K562 (cell line): Measurements from ENCODE around the gene COX6A1. TPM values are rescaled to one million over a fixed set of nuclear protein-coding genes. Genes with fewer than 3 reads are reported as not detected.

Experiments used
- ATAC-seq: fragments of 200-7000 bp; cut with Tn5 transposase; 3 replicates; pipeline ENCODE4 v1.9.1; 2020; ENCODE audit warnings: moderate library complexity
- BruUV-seq: library from RNA; stranded (reverse); fragments of 400-500 nt; replicated peaks from 2 replicates; lab custom pipeline; 2021; lab: Mats Ljungman, UMichigan
- CTCF ChIA-PET: fragments of 300-600 bp; formaldehyde crosslinking; extraction: SDS; loops from one replicate; lab custom pipeline; 2021; ENCODE audit warnings: low intra/inter-chr PET ratio; lab: Yijun Ruan, JAX
- POLR2A ChIA-PET: fragments of 300-600, 350-650 bp; sonication (Branson Sonifier 250); formaldehyde crosslinking; extraction: SDS; loops from one replicate; lab custom pipeline; 2021; ENCODE audit warnings: antibody characterized with exemption, inconsistent platforms; lab: Yijun Ruan, JAX
- DNase-seq, 4 experiments: peaks; one replicate each; pipeline versions ENCODE4 v3.0.0 to v3.0.0-alpha.2; 2011 to 2018; ENCODE audit warnings: low spot score in 3 of 4, mixed read lengths in 3 of 4; ENCODE audit errors: extremely low read depth in 1 of 4
- FAIRE-seq: peaks from 2 replicates; lab custom pipeline; 2011; peaks lifted over from hg19 to GRCh38; lab: Jason Lieb, UNC
- H2AFZ ChIP-seq: 2 replicates; pipeline ENCODE4 v1.6.0; 2011; ENCODE audit warnings: low read depth, low read length, control low read depth, inconsistent platforms
- H3K27ac ChIP-seq: fragments of 200-600 bp; 3 replicates; pipeline ENCODE4 v1.8.0; 2011; ENCODE audit warnings: low read depth, mild to moderate bottlenecking, control low read depth, inconsistent platforms, low read length, moderate library complexity, mixed read lengths; ENCODE audit errors: extremely low read depth
- H3K27me3 ChIP-seq, 2 experiments: fragments of 300-600 bp in 1 of 2; 2 replicates in 1 of 2; 3 replicates in 1 of 2; pipeline versions ENCODE4 v1.6.0 to v1.8.0; 2011; ENCODE audit warnings: inconsistent platforms in 2 of 2, low read length in 2 of 2, mild to moderate bottlenecking in 1 of 2, mixed read lengths in 1 of 2, moderate library complexity in 1 of 2; ENCODE audit not compliant: control insufficient read depth in 2 of 2, insufficient read depth in 2 of 2
- H3K36me3 ChIP-seq: fragments of 300-600 bp; 3 replicates; pipeline ENCODE4 v1.8.0; 2011; ENCODE audit warnings: mild to moderate bottlenecking, low read length, inconsistent platforms; ENCODE audit not compliant: control insufficient read depth, insufficient read depth
- H3K4me1 ChIP-seq, 2 experiments: fragments of 200-600 bp in 1 of 2; replicated peaks in 1 of 2; 2 replicates in 1 of 2; 3 replicates in 1 of 2; pipeline versions ENCODE4 v1.5.1 to v1.8.0; 2011; ENCODE audit warnings: inconsistent platforms in 2 of 2, low read length in 2 of 2, mild to moderate bottlenecking in 1 of 2, mixed read lengths in 1 of 2, moderate library complexity in 1 of 2; ENCODE audit not compliant: control insufficient read depth in 2 of 2, insufficient read depth in 2 of 2
- H3K4me2 ChIP-seq: 2 replicates; pipeline ENCODE4 v1.6.1; 2011; ENCODE audit warnings: low read length, control low read depth, inconsistent platforms, mixed read lengths; ENCODE audit not compliant: insufficient read depth
- H3K4me3 ChIP-seq: fragments of 200-600 bp; sonication (generic), shearing (Covaris generic); 2 replicates; pipeline ENCODE4 v1.5.1; 2016; ENCODE audit warnings: control low read depth, inconsistent platforms
- H3K79me2 ChIP-seq: fragments of 200-600 bp; 3 replicates; pipeline ENCODE4 v1.8.0; 2011; ENCODE audit warnings: low read length, inconsistent platforms; ENCODE audit not compliant: control insufficient read depth, insufficient read depth
- H3K9ac ChIP-seq, 2 experiments: 2 replicates each; pipeline versions ENCODE4 v1.6.0 to v1.6.1; 2011; ENCODE audit warnings: low read depth in 2 of 2, low read length in 2 of 2, control low read depth in 1 of 2, inconsistent platforms in 1 of 2, mild to moderate bottlenecking in 1 of 2, mixed read lengths in 1 of 2; ENCODE audit not compliant: insufficient read depth in 1 of 2
- H3K9me1 ChIP-seq: one replicate; pipeline ENCODE4 v1.6.0; 2011; ENCODE audit warnings: inconsistent platforms, mild to moderate bottlenecking, low read length, moderate library complexity; ENCODE audit not compliant: control insufficient read depth, insufficient read depth
- H3K9me3 ChIP-seq: replicated peaks from 2 replicates; pipeline ENCODE4 v1.5.1; 2011; ENCODE audit warnings: low read depth, low read length, inconsistent platforms; ENCODE audit not compliant: control insufficient read depth, insufficient read depth
- H4K20me1 ChIP-seq: replicated peaks from 2 replicates; pipeline ENCODE4 v1.6.1; 2011; ENCODE audit warnings: low read length, inconsistent platforms, mixed read lengths; ENCODE audit not compliant: control insufficient read depth, insufficient read depth
- ARID1B ChIP-seq: fragments of 450-650 bp; IDR thresholded peaks from 2 replicates; pipeline ENCODE4 v1.6.1; 2016; ENCODE audit warnings: antibody characterized with exemption, mild to moderate bottlenecking, inconsistent platforms
- ARID3A ChIP-seq: IDR thresholded peaks from 2 replicates; pipeline ENCODE4 v1.6.1; 2012; ENCODE audit warnings: low read depth, low read length, improper control_type of control experiment, borderline replicate concordance
- ARNT ChIP-seq, 2 experiments: fragments of 450-650 bp; IDR thresholded peaks; 2 replicates each; pipeline ENCODE4 v1.6.1; 2016; ENCODE audit warnings: mild to moderate bottlenecking in 1 of 2
- CREM ChIP-seq: IDR thresholded peaks from 2 replicates; pipeline ENCODE4 v1.6.1; 2014; ENCODE audit warnings: antibody characterized with exemption, low read depth
- DPF2 ChIP-seq: fragments of 450-650 bp; IDR thresholded peaks from 2 replicates; pipeline ENCODE4 v1.6.1; 2016
- ETV1 ChIP-seq: fragments of 450-650 bp; conservative IDR thresholded peaks from 2 replicates; pipeline ENCODE4 v1.6.1; 2016; ENCODE audit warnings: missing genetic modification characterization, control low read depth, low read depth, missing compliant biosample characterization
- ETV5 ChIP-seq: sonication (generic); formaldehyde crosslinking; IDR thresholded peaks from 2 replicates; pipeline ENCODE4 v1.4.0; 2020; ENCODE audit warnings: low read depth, mild to moderate bottlenecking, missing genetic modification reagents
- FOS ChIP-seq: IDR thresholded peaks from 3 replicates; pipeline ENCODE4 v1.6.1; 2011; ENCODE audit not compliant: insufficient read length; ENCODE audit errors: extremely low read depth
- HDAC1 ChIP-seq, 2 experiments: fragments of 450-650 bp; IDR thresholded peaks; 2 replicates each; pipeline ENCODE4 v1.6.1; 2016 to 2017; ENCODE audit warnings: inconsistent platforms in 1 of 2, mild to moderate bottlenecking in 1 of 2, moderate library complexity in 1 of 2
- HDAC2 ChIP-seq: fragments of 450-650 bp; IDR thresholded peaks from 2 replicates; pipeline ENCODE4 v1.6.1; 2016; ENCODE audit warnings: mild to moderate bottlenecking
- HINFP ChIP-seq: fragments of 450-650 bp; conservative IDR thresholded peaks from 2 replicates; pipeline ENCODE4 v1.6.1; 2016; ENCODE audit warnings: missing genetic modification characterization, low read depth, mild to moderate bottlenecking, control low read depth, missing compliant biosample characterization
- NR2F6 ChIP-seq: fragments of 450-650 bp; formaldehyde crosslinking; IDR thresholded peaks from 2 replicates; pipeline ENCODE4 v1.4.0; 2020; ENCODE audit warnings: mild to moderate bottlenecking
- NR3C1 ChIP-seq: sonication (generic); formaldehyde crosslinking; IDR thresholded peaks from 2 replicates; pipeline ENCODE4 v1.8.1; 2022; ENCODE audit warnings: missing genetic modification reagents
- SMARCC2 ChIP-seq: fragments of 450-650 bp; IDR thresholded peaks from 2 replicates; pipeline ENCODE4 v1.6.1; 2017; ENCODE audit warnings: antibody characterized with exemption, moderate library complexity, mild to moderate bottlenecking, low read depth
- SMARCE1 ChIP-seq: fragments of 450-650 bp; IDR thresholded peaks from 2 replicates; pipeline ENCODE4 v1.7.1; 2016; ENCODE audit warnings: mild to moderate bottlenecking
- TCF3 ChIP-seq: sonication (generic); formaldehyde crosslinking; IDR thresholded peaks from 2 replicates; pipeline ENCODE4 v1.4.0; 2020; ENCODE audit warnings: mild to moderate bottlenecking, missing genetic modification reagents
- XRCC5 ChIP-seq: fragments of 200-400 bp; formaldehyde crosslinking; IDR thresholded peaks from 2 replicates; pipeline ENCODE4 v1.6.1; 2017; ENCODE audit warnings: low read depth, mild to moderate bottlenecking, low read length
- ZNF740 ChIP-seq, 3 experiments: fragments of 200-800 bp in 1 of 3; sonication (Bioruptor generic) in 1 of 3; sonication (generic) in 1 of 3; formaldehyde crosslinking in 1 of 3; IDR thresholded peaks; 2 replicates each; pipeline versions ENCODE4 v1.6.1 to v1.8.0; 2016 to 2022; ENCODE audit warnings: mild to moderate bottlenecking in 2 of 3, missing compliant biosample characterization in 2 of 3, missing genetic modification characterization in 2 of 3, missing genetic modification reagents in 1 of 3
- WGBS: fragments of 100-300 bp; shearing (Covaris generic); methylation state at CpG from one replicate; pipeline ENCODE4 v1.1.6; 2016; ENCODE audit warnings: low coverage, mixed read lengths; ENCODE audit not compliant: insufficient coverage; ENCODE audit errors: missing lambda C conversion rate; 5-methylcytosine and 5-hydroxymethylcytosine counted together
- in situ Hi-C: fragments of 300-500 bp; cut with MboI; formaldehyde crosslinking; loops from 4 replicates; pipeline ENCODE4 v1.15.0; 2018; ENCODE audit warnings: inconsistent platforms, mixed read lengths
- intact Hi-C: fragments of 100-400 bp; cut with micrococcal nuclease; formaldehyde crosslinking; loops from 2 replicates; pipeline ENCODE4 v1.14.2; 2022
- polyA plus RNA-seq, 8 experiments: library from polyadenylated mRNA; depleted of rRNA in 4 of 8; stranded (reverse) in 5 of 8; unstranded in 3 of 8; fragments of >200 nt; fragmentation: Nextera tagmentation in 2 of 8; fragmentation: Illumina TruSeq in 1 of 8; extraction: Ambion mirVana in 2 of 8; extraction: Trizol in 1 of 8; gene quantifications; 2 replicates each; pipeline versions ENCODE4 v1.2.1 to v1.2.3, GENCODE V29; 2011 to 2014; ENCODE audit warnings: inconsistent platforms in 1 of 8, missing spikeins in 1 of 8
- total RNA-seq, 7 experiments: library from RNA; depleted of rRNA in 6 of 7; stranded (reverse); fragments of >200 nt in 6 of 7; fragmentation: Illumina TruSeq in 2 of 7; extraction: Trizol in 2 of 7; gene quantifications; 2 replicates each; pipeline versions ENCODE4 v1.2.1 to v1.2.3, GENCODE V29; 2011 to 2021; ENCODE audit warnings: low replicate concordance in 1 of 7

COX6A1 gene
- total and polyA plus RNA-seq, 9 of the 15 experiments (the other 6 are each of a cell fraction or from before 2014, with no cell fraction given) = 414 to 4,142 (median 931) TPM

GRCh38 chr12:120474616-120474960 is 36.7 kb downstream of the COX6A1 start:
- H3K27me3 ChIP-seq = no peaks in the 10 kb centered on the region
- H3K27ac ChIP-seq = no peak overlapping the region
- BruUV-seq = no TSS peak
- H3K9me3 ChIP-seq = no peaks in the 10 kb centered on the region
- intact Hi-C loops = no loop called here
- H3K4me3 ChIP-seq = no peak overlapping the region
- 11% methylated on average over 2 of the region's 2 CpGs for WGBS
- no peaks in the 10 kb centered on the region for H4K20me1 ChIP-seq
- ChIA-PET POLR2A (interaction anchor here (0.7 to 2.9 kb wide), 9 partner anchors 9 to 183 kb away, joined by 3 to 13 read pairs (median 9); partner anchors contain the start of genes DYNLL1 and RNU4-2), CTCF (no interaction called here)
- H3K4me1 ChIP-seq = peaks cover 26 to 34% of the 10 kb centered on the region in 2 experiments
- peak; percentile 76 for FAIRE-seq
- H2AFZ ChIP-seq = no peak overlapping the region
- no peak for ATAC-seq
- H3K36me3 ChIP-seq = peaks cover 3% of the 10 kb centered on the region; the same call in 2 of the 3 replicates
- in situ Hi-C loops = no loop called here
- H3K79me2 ChIP-seq = peaks cover 56% of the 10 kb centered on the region
- no peaks in the 10 kb centered on the region for H3K9me1 ChIP-seq
- peak overlapping the region; percentile 2 for H3K4me2 ChIP-seq
- peak; percentile 43 to 71 (median 52) for DNase-seq
- peak overlapping the region in 1 of 2 experiments; percentile 7; a peak in 1 of 4 replicates for H3K9ac ChIP-seq
- TF ChIP-seq HDAC2 = 0 out of 2 replicates have a peak, but pooled peaks have one; percentile 38
- TF ChIP-seq ETV1 (tag) = 0 out of 2 replicates have a peak, but pooled peaks have one; percentile 11
- no peak for TF ChIP-seq ZNF740 (CRISPR knock-in tag; IDR thresholded peaks at IDR 0.05)
- no peak for TF ChIP-seq ZNF740 (tag; IDR thresholded peaks at IDR 0.05)
- TF ChIP-seq ETV5 (CRISPR knock-in tag) = no peak; the same call in 1 of the 2 replicates
- peak; percentile 52; the same call in 1 of the 2 replicates for TF ChIP-seq DPF2
- peak in 1 of 2 experiments; percentile 48; a peak in 2 of 4 replicates for TF ChIP-seq HDAC1 (IDR thresholded peaks at IDR 0.05)
- no peak for TF ChIP-seq XRCC5
- peak; percentile 13; the same call in 1 of the 2 replicates for TF ChIP-seq TCF3 (CRISPR knock-in tag)
- no peak for TF ChIP-seq NR3C1
- TF ChIP-seq SMARCC2 = 0 out of 2 replicates have a peak, but pooled peaks have one; percentile 31
- TF ChIP-seq FOS = peak; percentile 15
- TF ChIP-seq CREM = peak; percentile 35; the same call in 1 of the 2 replicates
- no peak for TF ChIP-seq HINFP (tag)
- no peak for TF ChIP-seq NR2F6 (CRISPR knock-in tag)
- peak; percentile 40 for TF ChIP-seq ARID1B
- peak; percentile 60; the same call in 1 of the 2 replicates for TF ChIP-seq SMARCE1
- no peak for TF ChIP-seq ARID3A
- no peak for TF ChIP-seq ARNT (IDR thresholded peaks at IDR 0.05)
